Fibroblast of skin of right biceps (primary cell): ENCODE measurements around the gene FAM228B.
"Not testable (repeated sequence)": the region's sequence is repeated elsewhere in the genome, so short reads cannot be mapped to it uniquely, and the experiment has no call there.

Experiments used
- DNase-seq: peaks from one replicate; pipeline ENCODE4 v3.0.0-alpha.2; 2013

Gene FAM228B

DNA sequence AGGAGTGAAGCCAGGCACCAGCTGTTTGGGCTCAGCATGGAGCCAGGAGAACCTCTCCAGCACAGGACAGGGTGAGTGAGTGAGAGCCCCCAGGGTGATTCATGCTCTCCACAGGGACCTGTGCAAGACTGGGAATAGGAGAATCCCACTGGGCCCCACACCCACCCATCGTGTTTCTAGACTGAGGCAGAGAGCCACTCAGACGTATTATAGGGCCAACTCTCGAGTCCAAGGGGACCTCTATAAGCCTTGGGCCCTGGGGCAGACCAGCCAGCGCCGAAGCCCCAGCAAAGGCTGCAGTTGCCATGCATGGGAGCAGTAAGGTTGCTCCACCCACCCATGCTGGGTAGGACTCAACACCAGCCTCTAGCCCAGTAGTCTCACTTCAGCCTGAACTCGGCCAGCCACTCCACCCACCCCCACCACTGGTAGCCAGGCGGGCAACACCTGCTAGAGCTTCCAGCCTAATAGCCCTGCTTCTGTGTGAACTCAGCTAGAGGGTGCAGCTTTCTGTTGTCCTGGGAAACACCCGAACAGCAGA, 19.1 kb upstream of the FAM228B start:
- no peak for DNase-seq

DNA sequence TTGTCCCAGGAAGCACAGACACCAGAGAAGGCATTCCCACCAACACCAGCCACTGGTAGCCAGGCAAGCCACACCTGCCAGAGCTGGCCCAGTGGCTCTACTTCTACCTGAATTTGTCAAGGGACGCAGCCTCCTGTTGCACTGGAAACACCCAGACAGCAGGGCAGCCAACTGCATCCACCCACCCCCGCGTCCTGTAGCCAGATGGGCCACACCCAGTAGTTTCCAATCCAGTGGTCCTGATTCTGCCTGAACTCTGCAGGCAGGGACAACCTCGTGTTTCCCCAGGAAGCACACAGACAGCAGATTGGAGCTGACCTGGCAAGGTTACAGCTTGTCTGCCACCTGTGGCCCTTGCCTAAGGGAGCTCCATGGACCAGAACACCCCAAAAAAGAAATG, 18.4 kb upstream of the FAM228B start:
- no peak for DNase-seq

DNA sequence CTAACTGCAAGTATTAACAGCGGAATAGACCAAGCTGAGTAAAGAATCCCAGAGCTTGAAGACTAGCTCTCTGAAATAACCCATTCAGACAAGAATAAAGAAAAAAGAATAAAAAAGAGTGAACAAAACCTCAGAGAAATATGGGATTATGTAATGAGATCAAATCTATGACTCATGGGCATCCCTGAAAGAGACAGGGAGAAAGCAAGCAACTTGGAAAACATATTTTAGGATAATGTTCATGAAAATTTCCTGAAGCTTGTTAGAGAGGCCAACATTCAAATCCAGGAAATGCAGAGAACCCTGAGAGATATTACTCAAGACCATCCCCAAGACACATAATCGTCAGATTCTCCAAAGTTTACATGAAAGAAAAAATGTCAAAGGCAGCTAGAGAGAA, 17.5 kb upstream of the FAM228B start:
- peak; percentile 45 for DNase-seq

DNA sequence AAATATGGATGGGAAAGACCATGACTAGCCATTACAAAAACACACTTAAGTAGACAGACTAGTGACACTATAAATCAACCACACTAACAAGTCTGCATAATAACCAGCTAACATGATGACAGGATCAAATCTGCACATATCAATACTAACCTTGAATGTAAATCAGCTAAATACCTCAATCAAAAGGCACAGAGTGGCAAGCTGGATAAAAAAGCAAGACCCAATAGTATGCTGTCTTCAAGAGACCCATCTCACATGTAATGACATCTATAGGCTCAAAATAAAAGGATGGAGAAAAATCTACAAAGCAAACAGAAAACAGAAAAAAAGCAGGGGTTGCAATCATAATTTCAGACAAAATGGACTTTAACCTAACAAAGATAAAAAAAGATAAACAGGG, 16.5 kb upstream of the FAM228B start:
- DNase-seq, result no peak

DNA sequence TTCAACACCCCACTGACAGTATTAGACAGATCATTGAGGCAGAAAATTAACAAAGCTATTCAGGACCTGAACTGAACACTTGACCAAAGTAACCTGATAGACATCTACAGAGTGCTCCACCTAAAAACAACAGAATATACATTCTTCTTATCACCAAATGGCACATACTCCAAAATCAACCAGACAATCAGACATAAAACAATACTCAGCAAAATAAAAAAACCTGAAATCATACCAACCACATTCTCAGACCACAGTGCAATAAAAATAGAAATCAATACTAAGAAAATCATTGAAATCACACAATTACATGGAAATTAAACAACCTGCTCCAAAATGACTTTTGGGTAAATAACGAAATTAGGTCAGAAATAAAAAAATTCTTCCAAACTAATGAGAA, 15.9 kb upstream of the FAM228B start:
- DNase-seq, result no peak

- not testable (repeated sequence) for DNase-seq
Measured at GRCh38 chr2:24109431-24109830, 13.8 kb upstream of the FAM228B start.

- peak; percentile 7 for DNase-seq
Measured at GRCh38 chr2:24110660-24111303, 12.5 kb upstream of the FAM228B start.

DNA sequence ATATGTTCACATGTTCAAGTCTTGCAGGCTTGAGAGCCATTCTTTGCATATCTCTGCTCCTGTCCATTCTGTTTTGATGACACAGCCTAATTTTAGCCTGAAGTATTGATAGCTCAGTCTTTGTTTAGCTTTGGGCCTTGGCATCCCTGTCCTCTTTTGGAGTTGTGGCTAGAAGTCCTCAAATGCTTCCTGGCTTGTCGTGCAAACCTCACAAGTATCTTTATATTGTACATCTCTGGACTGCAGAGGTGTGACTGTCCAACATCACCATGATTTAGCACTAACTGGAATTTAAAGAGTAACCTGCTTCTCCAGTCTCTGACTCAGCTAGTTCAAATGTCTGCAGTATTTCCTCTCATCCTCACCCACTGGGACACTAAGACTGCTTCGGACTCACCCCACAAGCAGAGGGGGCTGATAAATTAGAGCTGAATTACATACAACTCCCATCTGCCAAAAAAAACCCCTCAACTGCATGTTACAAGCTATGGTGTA, 11.8 kb upstream of the FAM228B start:
- DNase-seq, result peak; percentile 76

DNA sequence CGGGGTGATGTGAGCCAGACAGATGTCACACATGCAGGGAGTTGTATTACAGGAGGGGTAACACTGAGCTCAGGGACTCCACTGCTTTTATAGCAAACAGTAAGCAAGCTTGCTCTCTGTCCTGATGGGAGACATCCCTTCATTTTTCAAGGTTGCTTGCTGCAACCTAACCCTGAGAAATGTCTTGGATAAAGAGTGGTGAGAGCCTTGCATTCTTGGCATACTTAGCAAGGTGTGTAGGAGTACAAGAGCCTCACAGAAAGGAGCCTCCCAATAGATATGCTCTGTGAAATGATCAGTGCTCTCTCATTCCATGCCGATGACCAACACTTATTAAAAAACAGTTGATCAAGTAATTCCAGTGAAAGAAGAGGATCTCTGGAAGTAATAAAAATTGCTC, 8.2 kb upstream of the FAM228B start:
- peak; percentile 68 for DNase-seq

GRCh38 chr2:24117902-24118301, 5.4 kb upstream of the FAM228B start:
- DNase-seq, result no peak

GRCh38 chr2:24121066-24121465, 2.2 kb upstream of the FAM228B start:
- no peak for DNase-seq

DNA sequence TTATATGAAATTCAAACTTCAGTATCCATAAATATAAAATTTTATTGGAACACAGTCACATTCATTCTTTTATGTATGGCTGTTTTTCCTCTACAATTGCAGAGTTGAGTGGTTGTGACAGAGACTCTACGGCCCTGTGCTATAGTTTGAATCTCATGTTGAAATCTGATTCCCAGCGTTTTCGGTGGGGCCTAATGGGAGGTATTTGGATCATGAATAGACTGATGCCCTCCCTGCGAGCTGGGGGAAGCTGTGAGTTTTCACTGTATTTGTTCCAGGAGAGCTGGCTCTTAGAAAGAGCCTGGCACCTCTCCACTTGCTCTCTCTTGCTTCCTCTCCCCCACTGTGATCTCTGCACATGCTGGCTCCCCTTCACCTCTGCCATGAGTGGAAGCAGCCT, 1.8 kb upstream of the FAM228B start:
- DNase-seq, result no peak

DNA sequence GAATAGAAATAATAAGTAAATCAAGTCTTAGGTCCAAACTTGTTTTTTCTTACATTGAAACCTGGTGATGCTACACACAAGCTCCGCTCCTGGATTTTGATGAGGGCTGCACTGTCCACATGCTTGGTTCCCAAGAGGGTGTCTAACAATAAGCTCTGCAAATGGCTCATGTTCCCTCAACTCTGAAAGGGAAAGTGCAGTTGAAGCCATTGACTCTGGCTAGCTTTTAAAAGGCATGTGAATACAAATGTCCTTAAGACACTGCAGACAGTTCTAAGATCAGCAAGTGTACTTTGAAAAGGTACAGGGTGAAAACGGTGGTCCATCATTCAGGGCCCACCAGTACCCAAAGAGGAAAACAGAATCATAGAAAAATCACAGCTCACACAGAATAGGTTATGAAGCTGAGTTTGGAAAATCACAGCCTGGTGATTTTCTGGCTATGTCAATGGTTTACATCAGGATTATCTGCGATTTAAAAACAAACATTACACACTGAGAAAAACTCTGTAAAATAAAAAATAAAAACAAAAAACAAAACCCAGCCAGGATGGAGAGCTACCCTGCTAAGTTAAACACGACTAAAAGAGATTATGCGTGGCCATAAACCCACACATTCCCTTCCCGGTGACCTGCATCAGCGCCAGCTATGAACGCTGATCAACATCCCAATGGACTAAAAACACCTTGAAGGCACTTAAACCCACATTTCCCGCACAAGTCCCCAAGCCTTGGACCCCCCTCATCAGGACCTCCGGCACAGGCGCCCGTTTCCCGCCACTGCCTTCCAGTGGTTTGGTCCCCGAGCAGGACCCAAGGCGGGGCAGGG, 689 bp upstream of the FAM228B start:
- DNase-seq, result no peak

DNA sequence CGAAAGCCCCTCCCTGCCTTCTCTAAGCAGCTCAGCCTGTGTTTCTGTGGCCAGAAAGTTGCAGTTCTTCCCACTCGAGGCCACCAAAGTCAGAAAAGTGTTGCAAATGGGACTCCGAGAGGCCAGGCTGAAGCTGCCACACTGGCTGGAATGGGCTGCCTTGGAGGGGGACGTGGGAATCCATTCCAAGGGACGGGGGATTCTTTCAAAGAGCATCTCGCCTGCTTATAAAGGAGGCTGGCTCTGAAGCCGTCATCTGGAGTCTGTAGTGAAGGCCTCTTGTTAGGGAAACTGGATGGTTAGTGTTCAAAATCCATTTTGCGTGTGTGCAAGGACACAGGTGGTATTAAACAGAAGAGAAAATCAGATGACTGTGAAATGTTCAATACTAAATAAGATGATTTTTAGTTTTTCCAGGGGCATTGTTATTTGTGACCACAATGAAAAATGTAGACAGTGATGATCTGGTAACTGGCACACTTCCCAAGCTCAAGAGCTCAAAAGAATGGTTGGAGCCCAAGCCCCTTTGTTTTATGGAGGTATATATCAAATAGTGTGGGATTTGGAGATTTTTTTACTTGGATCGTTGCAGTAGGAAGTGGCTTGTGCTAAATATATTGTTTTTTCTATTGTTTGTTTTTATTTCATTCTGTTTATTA, 782 bp downstream of the FAM228B start:
- DNase-seq, result peak; percentile 53

DNA sequence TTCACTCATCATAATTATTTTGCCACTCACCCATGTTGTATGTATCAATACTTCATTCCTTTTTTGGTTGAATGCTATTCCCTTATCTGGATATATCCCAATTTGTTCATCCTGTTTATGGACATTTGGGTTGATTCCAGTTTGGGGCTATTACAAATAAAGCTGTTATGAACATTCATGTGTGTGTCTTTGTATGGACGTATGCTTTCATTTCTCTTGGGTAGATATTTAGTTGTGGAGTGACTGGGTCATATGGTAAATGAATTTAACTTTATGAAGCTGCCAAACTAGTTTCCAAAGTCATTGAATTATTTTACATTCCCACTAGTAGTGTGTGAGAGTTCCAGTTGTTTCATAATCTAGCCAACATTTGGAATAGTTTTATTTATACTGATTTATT, 2.7 kb downstream of the FAM228B start:
- DNase-seq, result no peak

GRCh38 chr2:24132543-24132942, 9.3 kb downstream of the FAM228B start:
- DNase-seq, result no peak

GRCh38 chr2:24140305-24140704, 17.0 kb downstream of the FAM228B start:
- not testable (repeated sequence) for DNase-seq

GRCh38 chr2:24147364-24147763, 24.1 kb downstream of the FAM228B start:
- DNase-seq, result no peak

GRCh38 chr2:24152413-24153197, 29.3 kb downstream of the FAM228B start:
- no peak for DNase-seq

- no peak for DNase-seq
Measured at GRCh38 chr2:24153478-24153877, 30.2 kb downstream of the FAM228B start.

GRCh38 chr2:24158131-24158530, 34.9 kb downstream of the FAM228B start:
- DNase-seq, result no peak

DNA sequence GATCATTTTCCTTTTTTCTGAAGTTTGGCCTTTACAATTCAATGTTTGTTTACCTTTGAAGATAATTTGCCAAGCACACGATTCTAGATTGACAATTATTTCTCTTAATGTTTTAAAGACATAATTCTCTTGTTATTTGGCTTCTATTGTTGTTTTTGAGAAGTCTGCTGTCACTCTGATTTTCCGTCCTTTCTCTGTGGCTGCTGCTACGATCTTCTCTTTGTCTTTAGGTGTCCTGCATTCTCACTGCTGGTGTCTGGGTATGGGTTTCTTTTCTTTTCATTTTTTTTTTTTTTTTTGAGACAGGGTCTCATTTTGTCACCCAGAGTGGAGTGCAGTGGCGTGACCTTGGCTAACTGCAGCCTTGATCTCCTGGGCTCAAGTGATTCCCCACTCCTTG, 36.4 kb downstream of the FAM228B start:
- DNase-seq, result no peak

- DNase-seq, result no peak
Measured at GRCh38 chr2:24160761-24161160, 37.5 kb downstream of the FAM228B start.
